IPS DF 4.7 (cell line): ENCODE measurements around the gene LAMP1.
"Not testable (repeated sequence)": the region's sequence is repeated elsewhere in the genome, so short reads cannot be mapped to it uniquely, and the experiment has no call there.

Experiments used
- DNase-seq: peaks from one replicate; pipeline ENCODE4 v3.0.0-alpha.2; 2013; ENCODE audit warnings: low spot score; ENCODE audit errors: extremely low read depth

Gene LAMP1, protein sequence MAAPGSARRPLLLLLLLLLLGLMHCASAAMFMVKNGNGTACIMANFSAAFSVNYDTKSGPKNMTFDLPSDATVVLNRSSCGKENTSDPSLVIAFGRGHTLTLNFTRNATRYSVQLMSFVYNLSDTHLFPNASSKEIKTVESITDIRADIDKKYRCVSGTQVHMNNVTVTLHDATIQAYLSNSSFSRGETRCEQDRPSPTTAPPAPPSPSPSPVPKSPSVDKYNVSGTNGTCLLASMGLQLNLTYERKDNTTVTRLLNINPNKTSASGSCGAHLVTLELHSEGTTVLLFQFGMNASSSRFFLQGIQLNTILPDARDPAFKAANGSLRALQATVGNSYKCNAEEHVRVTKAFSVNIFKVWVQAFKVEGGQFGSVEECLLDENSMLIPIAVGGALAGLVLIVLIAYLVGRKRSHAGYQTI

DNA sequence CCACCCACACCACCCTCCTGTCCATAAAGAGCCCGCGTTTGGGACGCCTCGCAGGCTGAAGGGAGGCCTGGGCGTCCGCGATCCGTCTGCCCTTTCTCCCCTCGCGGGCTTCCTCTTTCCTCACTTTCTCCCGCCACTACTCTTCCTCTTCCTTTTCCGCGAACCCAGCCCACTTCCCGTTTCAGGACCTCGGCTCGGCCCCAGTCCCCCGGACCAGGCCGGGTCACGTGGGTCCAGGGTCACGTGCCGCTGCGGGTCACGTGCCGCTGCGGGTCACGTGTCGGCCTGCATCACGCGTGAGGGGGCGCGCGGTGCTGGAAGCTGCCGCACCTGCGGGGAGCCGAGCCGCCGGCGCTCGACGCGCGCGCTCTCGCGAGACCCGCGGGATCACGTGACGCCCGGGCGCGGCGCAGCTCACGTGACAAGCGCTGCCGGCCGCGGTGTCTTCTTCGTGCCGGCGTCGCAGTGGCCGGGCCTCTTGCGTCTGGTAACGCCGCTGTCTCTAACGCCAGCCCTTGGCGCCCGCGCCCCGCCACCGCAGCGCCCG lies at the start of gene LAMP1:
LAMP1 (plus strand) TSS at position 417 of the 547 bp plus-strand sequence. CDS start 196 bp downstream, outside the sequence.
- DNase-seq: peak; percentile 76

DNA sequence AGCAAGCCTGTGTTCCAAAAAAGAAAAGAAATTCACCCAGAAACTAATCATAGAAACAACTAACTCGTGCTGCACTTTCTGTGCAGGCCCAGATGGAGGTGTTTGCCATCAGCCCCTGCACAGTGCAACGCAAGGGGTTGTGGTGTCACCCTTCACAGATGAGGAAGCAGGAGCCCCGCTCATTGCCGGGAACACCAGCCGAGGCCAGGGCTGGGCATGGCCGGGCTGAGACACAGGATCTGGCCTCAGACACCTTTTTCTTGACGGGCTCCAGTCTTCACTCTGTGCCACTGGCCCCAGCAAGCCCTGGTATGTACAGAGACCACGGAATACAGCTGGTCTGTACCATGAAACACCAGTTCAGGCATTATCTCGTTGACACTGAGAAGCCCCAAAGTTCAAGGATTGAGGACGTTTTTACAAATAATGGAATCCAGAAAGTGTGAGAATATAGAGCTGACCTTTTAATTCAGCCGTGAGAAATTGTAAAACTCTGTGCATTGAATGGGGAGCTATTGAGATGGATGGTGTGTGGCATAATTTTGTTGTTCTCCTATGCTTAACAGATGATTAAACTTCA lies 44.4 kb upstream of the LAMP1 start:
- DNase-seq: no peak

DNA sequence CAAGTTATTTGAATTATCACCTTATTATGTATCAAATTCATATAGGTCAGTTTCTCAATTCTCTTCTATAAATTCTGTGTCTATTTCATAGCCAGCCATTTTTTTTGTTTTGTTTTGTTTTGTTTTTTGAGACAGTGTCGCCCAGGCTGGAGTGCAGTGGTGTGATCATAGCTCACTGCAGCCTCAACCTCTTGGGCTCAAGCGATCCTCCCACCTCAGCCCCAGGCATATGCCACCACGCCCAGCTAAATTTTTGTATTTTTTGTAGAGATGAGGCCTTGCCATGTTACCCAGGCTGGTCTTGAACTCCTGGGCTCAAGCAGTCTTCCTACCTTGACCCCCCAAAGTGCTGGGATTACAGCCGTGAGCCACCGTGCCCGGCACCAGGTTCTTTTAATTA lies 39.1 kb upstream of the LAMP1 start:
- not testable (repeated sequence) for DNase-seq

DNA sequence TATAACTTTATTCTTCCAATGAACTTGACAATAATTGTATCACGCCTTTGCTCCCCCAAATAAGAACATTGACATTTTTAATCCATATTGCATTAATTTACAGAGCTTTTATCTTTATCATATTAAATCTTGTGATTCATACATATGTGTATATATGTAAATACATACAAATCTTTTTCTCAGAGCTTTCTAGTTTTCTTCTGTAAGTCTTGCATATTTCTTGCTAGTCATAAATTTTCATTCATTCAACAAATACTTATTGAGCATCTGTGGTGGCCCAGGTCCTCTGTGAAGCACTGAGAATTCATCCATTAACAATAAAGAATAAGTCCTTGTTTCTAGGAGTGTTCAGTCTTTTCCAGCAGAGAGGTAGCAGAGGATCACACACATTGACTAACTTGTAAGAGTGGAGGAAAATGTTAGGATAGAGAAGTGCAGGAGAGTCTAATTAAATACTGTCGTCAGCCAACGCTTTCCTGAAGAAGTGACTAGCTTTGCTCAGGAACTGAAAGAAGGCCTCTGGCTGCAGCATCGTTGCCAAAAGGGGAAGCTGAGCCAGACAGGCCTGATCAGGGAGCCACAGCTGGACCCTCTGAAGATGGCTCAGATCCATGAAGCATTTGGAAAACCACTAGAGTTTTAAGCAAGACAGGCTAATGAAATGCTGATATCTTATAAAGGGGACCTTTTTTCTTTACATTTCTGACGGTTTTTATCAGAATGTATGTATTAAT lies 38.6 kb upstream of the LAMP1 start:
- no peak for DNase-seq

DNA sequence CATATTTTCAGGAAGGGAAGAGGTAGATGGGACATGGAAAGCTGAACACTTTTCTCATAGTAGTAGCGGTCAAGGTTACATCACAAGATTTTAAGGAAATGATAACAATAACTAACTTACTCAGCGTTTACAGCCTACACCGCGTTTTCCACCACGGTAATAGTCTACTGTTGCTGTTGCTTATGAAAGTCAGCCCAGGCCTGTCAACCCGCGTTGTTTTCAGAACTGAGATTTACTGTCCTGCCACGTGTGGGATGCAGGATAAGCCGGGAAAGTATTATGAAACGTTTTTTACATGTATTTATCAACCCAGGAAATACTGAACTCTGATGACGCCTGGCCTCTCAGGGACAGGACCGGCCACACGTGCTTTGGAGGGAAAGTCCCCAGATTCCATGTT lies 36.0 kb upstream of the LAMP1 start:
- DNase-seq: no peak

DNA sequence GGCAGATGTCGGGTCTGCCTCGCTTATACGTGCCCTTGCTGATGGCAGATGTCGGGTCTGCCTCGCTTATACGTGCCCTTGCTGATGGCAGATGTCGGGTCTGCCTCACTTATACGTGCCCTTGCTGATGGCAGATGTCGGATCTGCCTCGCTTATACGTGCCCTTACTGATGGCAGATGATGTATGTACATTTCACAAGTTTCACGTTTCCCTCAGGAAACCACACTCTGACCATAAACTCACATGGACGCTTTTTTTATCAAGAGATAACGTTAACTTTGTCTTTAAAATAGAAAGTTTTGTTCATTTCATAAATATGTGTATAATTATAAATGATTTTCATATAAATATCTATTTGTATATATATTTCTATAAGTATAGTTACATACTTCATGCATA lies 34.0 kb upstream of the LAMP1 start:
- DNase-seq: not testable (repeated sequence)

DNA sequence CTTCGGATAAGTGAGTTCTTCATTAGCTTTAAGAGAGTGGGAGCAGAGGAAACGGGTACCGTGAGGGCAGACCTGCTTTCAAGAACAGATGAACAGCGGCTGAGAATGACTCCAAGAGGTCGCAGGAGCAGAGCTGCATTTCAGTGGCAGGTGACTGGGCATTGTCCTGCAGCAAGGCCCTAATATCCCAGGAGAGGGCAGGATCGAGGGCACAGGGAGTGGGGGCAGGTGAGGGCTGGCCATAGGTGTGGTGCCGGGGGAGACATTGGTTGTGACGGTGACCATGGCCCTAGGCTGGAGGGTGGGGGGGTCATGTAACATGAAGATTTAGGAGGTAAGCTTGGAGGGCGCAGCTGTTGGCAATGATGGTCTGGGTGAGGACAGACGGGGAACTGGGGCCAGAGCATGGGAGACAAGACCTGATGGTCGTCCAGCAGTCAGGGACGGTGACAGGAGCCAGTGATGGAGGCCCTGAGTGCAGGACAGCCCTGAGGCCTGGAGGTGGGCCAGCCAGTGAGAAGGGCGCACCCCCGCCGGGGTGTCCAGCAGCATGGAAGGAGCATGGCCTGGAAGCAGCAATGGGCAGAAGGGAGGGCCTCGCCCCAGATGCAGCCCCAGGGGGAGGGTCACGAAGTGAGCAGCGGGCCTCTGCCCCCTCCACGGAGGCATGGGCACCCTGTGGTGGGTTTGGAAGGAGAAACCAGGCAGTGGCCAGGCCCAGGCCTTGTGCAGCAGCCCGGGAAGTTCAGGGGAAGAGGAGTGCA lies 29.2 kb upstream of the LAMP1 start:
- DNase-seq: no peak

DNA sequence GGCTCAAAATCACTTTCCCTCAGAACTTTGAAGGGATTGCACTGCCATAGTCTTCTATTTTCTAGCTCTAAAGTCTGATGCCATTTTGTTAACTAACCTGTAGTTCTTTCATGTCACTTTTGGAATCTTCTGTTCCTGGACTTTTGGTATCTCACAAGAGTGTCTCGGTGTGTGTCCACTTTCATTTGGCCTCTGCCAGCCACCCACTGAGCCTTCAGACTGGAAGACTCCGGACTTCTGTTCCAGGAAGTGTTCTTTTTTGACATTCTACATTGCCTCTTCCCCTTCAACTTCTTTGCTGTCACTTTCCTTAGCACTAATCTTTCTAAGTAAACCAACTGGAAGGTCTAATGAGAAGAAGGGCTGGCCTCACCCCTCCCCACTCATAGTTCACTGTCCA lies 25.0 kb upstream of the LAMP1 start:
- no peak for DNase-seq

DNA sequence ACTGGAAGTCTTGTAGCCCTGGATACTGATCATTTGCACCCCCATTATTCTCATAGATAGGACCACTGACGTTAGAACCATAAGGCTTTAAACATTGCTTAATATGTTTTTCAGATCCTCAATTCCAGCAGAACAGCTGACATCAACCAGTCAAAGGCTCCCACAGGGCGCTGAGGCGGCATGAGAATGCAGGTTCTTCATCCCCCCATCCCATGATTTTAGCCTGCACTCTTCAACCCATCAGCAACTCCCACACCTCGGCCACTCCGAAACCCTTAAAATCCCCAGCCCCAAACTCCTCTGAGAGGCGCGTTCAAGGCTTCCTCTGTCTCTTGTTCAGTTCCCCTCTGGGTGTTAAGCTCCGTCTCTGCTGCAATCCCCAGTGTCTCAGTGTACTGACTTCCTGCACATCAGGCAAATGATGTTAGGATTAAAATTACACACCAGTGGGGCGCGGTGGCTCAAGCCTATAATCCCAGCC lies 24.3 kb upstream of the LAMP1 start:
- DNase-seq: no peak

DNA sequence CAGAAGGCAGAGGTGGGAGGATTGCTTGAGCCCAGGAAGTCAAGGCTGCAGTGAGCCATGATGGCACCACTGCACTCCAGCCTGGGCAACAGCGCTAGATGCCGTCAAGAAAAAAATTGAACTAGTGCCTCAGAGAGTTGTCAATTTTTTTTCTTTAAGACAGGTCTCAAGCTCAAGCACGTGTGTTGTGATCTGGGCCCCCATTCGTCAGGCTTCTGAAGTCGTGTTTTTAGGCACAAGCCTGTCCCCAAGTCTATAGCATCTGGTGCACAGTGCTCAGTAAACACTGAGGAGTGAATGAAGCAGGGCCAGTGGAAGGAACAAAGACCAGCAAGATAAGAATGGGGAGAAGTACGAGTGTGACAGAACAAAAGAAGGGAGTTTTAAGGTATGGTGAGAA lies 23.7 kb upstream of the LAMP1 start:
- DNase-seq: no peak

DNA sequence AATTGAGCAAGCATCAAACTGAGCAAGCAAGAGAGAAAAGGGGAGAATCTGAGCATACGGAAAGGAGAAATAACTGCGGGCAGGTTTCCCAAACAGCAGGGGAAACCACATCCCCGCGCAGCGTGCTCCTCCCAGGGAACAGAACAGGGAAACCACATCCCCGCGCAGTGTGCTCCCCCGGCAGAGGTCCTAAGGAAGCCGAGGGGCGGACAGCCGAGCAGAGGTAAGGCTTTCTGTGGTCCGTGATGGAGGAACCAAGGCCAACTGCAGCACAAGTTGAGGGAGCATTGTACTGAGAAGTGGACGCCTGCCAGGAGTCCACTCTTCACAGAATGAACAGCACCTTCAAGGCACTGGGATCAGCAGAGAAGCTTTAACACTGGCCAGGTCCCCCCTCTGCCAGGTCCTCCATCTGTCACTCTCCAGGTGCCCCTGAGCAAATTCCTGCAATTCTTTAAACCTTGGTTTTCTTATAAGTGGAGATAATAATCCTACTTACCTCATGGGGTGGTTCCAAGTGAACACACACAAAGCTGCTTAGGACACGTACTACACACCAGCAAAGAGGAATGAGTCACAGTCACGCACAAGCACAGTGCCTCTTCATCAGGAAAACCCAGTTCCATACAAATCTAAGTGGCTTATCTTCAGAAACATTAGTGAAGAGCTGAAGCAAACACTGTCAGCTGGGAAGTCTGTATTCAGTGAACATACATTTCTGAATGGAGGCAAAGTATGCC lies 23.0 kb upstream of the LAMP1 start:
- no peak for DNase-seq

DNA sequence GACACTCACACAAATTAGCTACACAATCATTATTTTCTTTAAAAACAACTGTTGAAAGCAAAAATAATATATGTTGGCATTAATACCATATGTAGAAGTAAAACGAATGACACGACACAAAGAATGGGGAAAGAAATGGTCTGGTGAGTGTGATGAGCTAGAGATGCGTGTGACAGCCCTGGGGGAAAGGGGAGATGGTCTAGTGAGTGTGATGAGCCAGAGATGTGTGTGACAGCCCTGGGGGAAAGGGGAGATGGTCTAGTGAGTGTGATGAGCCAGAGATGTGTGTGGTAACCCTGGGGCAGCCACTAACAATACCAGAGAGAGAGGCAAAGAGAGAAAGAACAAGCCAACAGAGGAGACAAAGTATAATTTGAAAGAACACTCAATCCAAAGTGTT lies 22.3 kb upstream of the LAMP1 start:
- DNase-seq: no peak

DNA sequence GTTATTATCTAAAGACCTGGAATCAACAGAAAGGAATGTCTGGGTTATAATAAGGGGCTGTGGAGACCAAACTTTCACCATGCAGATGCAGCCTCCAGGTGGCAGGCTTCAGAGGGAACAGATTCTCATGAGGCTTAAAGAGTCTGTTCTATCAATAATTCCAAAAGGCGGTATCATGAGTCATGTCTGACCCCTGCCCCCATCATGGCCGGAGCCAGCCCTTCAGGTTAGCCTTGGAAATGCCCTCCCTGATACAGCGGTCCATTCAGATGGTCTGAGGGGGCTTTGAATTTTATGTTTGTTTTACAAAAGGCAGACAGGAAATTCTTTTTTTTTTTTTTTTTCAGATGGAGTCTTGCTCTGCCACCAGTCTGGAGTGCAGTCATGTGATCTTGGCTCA lies 21.7 kb upstream of the LAMP1 start:
- no peak for DNase-seq

DNA sequence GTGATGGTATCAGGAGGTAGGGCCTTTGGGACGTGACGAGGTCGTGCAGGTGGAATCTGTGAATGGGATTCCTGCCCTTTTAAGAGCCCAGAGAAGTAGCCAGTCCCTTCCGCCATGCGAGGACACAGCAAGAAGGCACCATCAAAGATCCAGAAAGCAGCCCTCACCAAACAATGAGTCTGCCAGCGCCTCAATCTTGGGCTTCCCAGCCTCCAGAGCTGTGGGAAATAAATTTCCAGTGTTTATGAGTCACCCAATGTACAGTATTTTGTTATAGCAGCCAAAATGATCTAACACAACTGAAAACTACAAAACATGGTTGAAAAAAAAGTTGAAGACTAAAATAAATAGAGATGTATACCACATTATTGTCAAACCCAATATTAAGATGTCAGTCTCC lies 16.9 kb upstream of the LAMP1 start:
- no peak for DNase-seq

DNA sequence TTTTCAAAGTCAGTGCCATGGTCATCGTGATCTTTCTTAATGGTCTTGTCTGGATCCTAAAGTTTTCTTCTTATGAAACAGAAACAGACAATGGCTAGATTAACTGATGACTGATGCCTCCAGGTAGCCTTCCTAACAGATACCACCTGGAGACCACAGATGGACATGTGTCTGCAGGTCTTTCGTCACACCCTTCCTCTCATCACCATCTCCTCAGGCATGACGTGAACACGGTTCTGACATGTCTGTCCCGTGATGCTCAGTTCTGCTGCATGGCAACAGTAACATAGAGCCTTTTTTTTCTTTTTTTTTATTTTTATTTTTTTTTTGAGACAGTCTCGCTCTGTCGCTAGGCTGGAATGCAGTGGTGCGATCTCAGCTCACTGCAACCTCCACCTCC lies 13.1 kb upstream of the LAMP1 start:
- DNase-seq: no peak

DNA sequence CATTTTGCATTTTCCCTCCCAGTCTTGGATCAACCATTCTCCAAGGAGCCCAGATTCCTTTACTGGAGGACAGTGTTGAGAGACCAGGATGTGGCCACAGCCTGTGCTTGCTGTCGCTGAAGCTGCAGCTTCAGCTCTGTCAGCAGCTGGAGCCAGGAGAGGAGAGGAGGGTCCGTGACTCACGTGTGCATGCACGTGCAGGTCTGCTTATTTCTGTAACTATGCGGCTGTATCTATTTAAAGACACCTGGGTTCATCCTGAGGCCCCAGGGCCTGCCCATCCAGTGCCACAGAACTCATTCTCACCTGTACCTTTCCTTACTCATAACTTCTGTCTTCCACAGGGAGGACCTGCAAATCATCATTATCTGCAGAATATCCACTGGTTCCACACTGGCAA lies 8.2 kb upstream of the LAMP1 start:
- no peak for DNase-seq

DNA sequence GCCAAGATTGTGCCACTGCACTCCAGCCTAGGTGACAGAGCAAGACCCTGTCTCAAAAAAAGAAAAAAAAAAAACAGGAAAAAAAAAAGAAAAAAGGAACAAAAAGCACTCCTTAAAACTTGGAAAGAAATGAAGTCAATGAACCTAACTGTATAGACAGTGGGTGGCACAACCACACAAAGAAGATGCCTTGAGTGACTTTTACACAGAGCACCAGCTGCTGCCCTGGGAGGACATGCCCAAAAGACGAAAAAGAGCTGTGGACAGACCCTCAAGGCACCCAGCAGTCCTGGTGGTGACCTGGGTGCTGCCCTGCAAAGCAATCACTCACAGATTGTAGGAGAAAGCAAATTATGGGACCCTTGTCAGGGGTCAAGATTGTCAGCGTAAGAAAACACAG lies 5.9 kb upstream of the LAMP1 start:
- no peak for DNase-seq

DNA sequence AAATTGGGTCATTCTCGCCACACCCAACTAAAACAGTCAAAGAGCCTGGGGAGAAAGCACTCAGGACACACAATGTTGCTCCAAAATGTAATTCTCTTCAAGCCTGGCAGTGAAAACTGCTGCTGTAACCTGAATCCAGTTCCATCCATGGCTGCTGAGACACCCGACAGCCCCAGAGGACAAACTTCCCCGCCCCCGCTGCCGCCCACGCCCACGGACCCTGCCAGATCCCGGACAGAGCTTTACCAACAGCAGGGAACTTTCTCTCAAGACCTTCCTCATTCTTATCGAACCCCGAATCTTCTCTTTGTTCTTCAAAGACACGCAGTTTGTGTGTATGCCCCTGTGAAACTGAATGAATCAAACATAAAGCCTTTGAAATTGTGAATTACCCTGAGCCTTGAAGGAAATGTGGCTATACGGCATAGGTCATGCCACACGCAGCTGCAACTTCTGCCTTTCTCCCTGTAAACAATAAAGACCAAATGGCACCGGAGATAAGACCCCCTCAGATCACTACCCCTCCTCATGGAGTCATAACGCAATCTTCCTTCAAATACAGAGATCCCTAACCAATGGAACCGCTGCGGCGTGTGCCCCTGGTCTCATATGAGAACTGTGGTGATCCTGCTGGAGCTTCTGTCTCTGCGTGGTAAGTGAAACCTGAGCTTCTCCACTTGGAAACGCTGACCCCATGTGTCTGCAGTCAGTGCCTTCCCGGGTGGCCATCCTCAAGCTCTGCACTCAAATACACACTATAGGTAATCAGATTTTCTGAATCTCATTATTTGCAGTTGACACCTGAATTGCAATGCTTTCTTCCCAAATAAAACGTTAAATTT lies 4.8 kb upstream of the LAMP1 start:
- DNase-seq: no peak

DNA sequence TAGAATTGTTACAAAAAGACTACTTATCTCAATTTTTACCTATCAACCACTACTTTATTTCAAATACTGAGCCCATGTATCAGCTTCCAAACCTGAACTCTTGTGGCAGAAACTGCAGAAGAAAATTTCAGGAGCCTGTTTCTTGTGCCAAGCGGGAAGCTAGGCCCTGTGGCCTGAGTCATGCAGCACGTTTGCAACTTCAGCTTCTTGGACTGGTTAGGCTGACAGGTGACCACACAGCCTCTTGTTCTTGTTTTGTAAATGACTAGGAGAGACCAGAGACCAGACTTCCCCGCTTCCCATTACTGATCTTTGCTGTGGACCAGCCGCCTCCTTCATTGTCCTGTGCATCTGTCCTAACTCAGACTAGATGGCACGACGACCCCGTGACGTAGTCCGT lies 3.4 kb upstream of the LAMP1 start:
- no peak for DNase-seq

DNA sequence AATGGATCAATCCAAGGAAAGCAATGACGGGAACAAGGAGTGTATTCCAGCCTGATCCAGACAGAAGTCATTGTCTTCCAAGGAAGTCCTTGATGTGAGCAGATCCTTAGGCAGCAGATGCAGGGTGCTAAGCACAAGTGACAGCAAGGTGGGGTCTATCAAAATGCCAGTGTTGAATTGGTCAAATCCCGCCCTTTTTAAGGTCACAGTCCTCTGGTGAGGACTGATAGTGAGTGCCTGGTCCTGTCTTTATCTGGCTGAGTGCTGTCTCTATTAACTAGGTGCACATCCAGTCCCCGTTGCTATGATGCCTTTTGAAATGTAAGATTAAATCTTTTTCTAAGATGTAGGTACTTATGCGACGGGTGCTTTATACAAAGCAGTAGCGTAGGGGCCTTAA lies 1.3 kb upstream of the LAMP1 start:
- DNase-seq: no peak
